ENCODE data around the gene SMIM13.

SMIM13 gene

GRCh38 chr6:11136809-11137208 lies 43.2 kb downstream of the SMIM13 start:
- H3K9me2 ChIP-seq (replicated peaks; ENCODE audit: insufficient read depth, low read length): no peaks in the 10 kb centered on the region
- peaks cover 38% of the 10 kb centered on the region for H3K36me3 ChIP-seq (ENCODE audit: low read length)
- peaks cover 11% of the 10 kb centered on the region for H3F3A ChIP-seq (ENCODE audit: insufficient read depth)
- H3K79me2 ChIP-seq (ENCODE audit: insufficient read depth, low read length): peaks cover 20% of the 10 kb centered on the region
- no peak overlapping the region for H3K4me2 ChIP-seq (ENCODE audit: low read depth, low read length, poor library complexity, severe bottlenecking)
- TF ChIP-seq EZH2phosphoT487 (conservative IDR thresholded peaks at IDR 0.05; ENCODE audit: low read length) (no peak), CTCF (IDR thresholded peaks at IDR 0.05; ENCODE audit: insufficient read depth, low read length, poor library complexity, severe bottlenecking) (no peak)
- no peak overlapping the region for H3K9ac ChIP-seq (ENCODE audit: low read length)
- no peaks in the 10 kb centered on the region for H3K9me3 ChIP-seq (ENCODE audit: insufficient read depth, low read length)
- no peak overlapping the region for H3K27ac ChIP-seq (ENCODE audit: low read depth, low read length)
- H2AFZ ChIP-seq (ENCODE audit: low read depth, low read length, severe bottlenecking): no peak overlapping the region
- H4K20me1 ChIP-seq (ENCODE audit: low read depth, low read length): peaks cover 8% of the 10 kb centered on the region
- no peaks in the 10 kb centered on the region for H3K27me3 ChIP-seq (ENCODE audit: low read length)
- no peak overlapping the region for H3K4me3 ChIP-seq (ENCODE audit: insufficient read depth, low read length, poor library complexity, severe bottlenecking)

GRCh38 chr6:11139051-11139960 lies 45.7 kb downstream of the SMIM13 start:
- Histone ChIP-seq H3F3A (ENCODE audit: insufficient read depth) (peaks cover 8% of the 10 kb centered on the region), H3K27me3 (ENCODE audit: low read length) (no peaks in the 10 kb centered on the region), H3K27ac (ENCODE audit: low read depth, low read length) (no peak overlapping the region), H3K9ac (ENCODE audit: low read length) (no peak overlapping the region), H2AFZ (ENCODE audit: low read depth, low read length, severe bottlenecking) (no peak overlapping the region), H3K9me2 (replicated peaks; ENCODE audit: insufficient read depth, low read length) (no peaks in the 10 kb centered on the region), H3K4me2 (ENCODE audit: low read depth, low read length, poor library complexity, severe bottlenecking) (no peak overlapping the region), H3K79me2 (ENCODE audit: insufficient read depth, low read length) (no peaks in the 10 kb centered on the region), H3K36me3 (ENCODE audit: low read length) (peaks cover 36% of the 10 kb centered on the region), H4K20me1 (ENCODE audit: low read depth, low read length) (no peaks in the 10 kb centered on the region), H3K9me3 (ENCODE audit: insufficient read depth, low read length) (no peaks in the 10 kb centered on the region), H3K4me3 (ENCODE audit: insufficient read depth, low read length, poor library complexity, severe bottlenecking) (no peak overlapping the region)
- no peak for TF ChIP-seq CTCF (IDR thresholded peaks at IDR 0.05; ENCODE audit: insufficient read depth, low read length, poor library complexity, severe bottlenecking)
- TF ChIP-seq EZH2phosphoT487 (conservative IDR thresholded peaks at IDR 0.05; ENCODE audit: low read length): no peak

- TF ChIP-seq CTCF (IDR thresholded peaks at IDR 0.05; ENCODE audit: insufficient read depth, low read length, poor library complexity, severe bottlenecking): no peak
- TF ChIP-seq EZH2phosphoT487 (conservative IDR thresholded peaks at IDR 0.05; ENCODE audit: low read length): no peak
- H3K27ac ChIP-seq (ENCODE audit: low read depth, low read length): no peak overlapping the region
- H3K4me2 ChIP-seq (ENCODE audit: low read depth, low read length, poor library complexity, severe bottlenecking): no peak overlapping the region
These were observed 46.4 kb downstream of the SMIM13 start for GRCh38 chr6:11140056-11140455.

More at GRCh38 chr6:11140056-11140455, 46.4 kb downstream of the SMIM13 start:
- H3K27me3 ChIP-seq (ENCODE audit: low read length): no peaks in the 10 kb centered on the region
- no peak overlapping the region for H2AFZ ChIP-seq (ENCODE audit: low read depth, low read length, severe bottlenecking)
- peaks cover 8% of the 10 kb centered on the region for H3F3A ChIP-seq (ENCODE audit: insufficient read depth)
- no peak overlapping the region for H3K4me3 ChIP-seq (ENCODE audit: insufficient read depth, low read length, poor library complexity, severe bottlenecking)
- H3K9me3 ChIP-seq (ENCODE audit: insufficient read depth, low read length): no peaks in the 10 kb centered on the region
- no peak overlapping the region for H3K9ac ChIP-seq (ENCODE audit: low read length)
- no peaks in the 10 kb centered on the region for H3K9me2 ChIP-seq (replicated peaks; ENCODE audit: insufficient read depth, low read length)
- H4K20me1 ChIP-seq (ENCODE audit: low read depth, low read length): no peaks in the 10 kb centered on the region
- H3K79me2 ChIP-seq (ENCODE audit: insufficient read depth, low read length): no peaks in the 10 kb centered on the region
- H3K36me3 ChIP-seq (ENCODE audit: low read length): peaks cover 29% of the 10 kb centered on the region

Data from SU-DHL-6 (cell line).